Activated CD8-positive, alpha-beta memory T cell treated with anti-CD3 and anti-CD28 coated beads for 36 hours (primary cell): Measurements from ENCODE around the gene C2orf74. TPM values are rescaled to one million over a fixed set of nuclear protein-coding genes. Genes with fewer than 3 reads are reported as not detected.

Experiments
- CTCF ChIA-PET: fragments of 350-600 bp; sonication (Branson Sonifier 250); formaldehyde crosslinking; loops from one replicate; lab custom pipeline; 2021; ENCODE audit warnings: antibody characterized with exemption; lab: Charles Lee
- POLR2A ChIA-PET: fragments of 350-600 bp; sonication (Branson Sonifier 250); formaldehyde crosslinking; loops from one replicate; lab custom pipeline; 2021; ENCODE audit warnings: antibody characterized with exemption; lab: Charles Lee
- total RNA-seq, 2 experiments: library from RNA; stranded (reverse); gene quantifications; one replicate each; pipeline ENCODE4 v1.2.3, GENCODE V29; 2021

C2orf74 gene
- total RNA-seq, 2 experiments from 2014 or later, result 10.5 to 11.9 TPM

DNA sequence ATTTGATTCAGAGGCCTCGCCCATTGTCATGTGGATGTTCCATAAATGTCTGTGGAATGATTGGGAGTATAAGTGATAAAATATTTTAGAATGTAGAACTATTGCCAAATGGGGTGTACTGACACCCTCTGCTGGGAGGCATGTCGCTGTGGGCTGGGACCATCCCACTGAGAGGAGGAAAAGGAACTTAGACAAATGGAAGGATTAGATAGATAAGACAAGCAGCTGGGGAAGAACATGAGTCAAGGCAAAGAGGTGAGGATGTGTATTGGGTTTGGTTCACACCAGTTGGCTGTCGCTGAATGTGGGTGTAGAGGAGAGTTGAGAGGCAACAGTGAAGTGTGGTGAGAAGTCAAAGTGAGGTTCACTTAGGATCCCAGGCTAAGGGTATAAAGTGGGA is 4.0 kb downstream of the C2orf74 start:
- ChIA-PET POLR2A (no interaction called here), CTCF (no interaction called here)

DNA sequence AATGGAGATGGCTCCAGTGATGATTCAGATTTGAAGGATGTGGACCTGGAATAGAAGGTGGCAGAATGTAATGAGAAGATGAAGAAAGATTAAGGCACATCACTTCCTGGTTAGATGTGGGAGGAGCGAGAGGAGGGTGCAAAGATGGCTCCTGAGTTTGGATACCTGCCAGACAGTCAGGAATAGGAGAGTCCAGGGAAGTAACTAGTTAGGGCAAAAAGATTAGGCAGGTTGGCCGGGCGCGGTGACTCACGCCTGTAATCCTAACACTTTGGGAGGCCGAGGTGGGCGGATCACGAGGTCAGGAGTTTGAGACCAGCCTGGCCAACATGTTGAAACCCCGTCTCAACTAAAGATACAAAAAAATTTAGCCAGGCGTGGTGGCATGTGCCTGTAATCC is 5.6 kb downstream of the C2orf74 start:
- ChIA-PET POLR2A (no interaction called here), CTCF (interaction anchor here (0.6 kb wide), 1 partner anchor 371 kb away, joined by 3 read pairs; no protein-coding TSS in a partner anchor)

DNA sequence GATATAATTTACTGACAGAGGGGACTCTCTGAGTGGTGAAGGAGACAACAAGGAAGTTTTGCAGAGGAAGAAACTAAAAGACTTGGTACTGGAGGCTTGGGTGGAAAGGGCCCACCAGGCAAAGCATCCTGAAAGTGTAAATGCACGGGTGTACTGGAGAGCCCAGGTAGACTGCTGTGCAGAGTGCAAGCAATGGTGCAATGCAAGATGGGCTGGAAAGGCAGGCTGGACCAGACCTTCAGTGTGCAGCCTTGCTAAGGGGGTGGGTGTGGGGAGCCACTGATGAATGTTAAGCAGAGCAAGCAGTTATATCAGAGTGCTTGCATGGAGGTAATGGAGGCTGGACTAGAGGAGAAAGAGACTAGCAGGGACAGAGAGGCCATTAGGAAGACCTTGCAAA is 10.7 kb downstream of the C2orf74 start:
- POLR2A ChIA-PET, result no interaction called here
- CTCF ChIA-PET, result interaction anchor here (0.6 kb wide), 1 partner anchor 290 kb away, joined by 4 read pairs; no protein-coding TSS in a partner anchor

DNA sequence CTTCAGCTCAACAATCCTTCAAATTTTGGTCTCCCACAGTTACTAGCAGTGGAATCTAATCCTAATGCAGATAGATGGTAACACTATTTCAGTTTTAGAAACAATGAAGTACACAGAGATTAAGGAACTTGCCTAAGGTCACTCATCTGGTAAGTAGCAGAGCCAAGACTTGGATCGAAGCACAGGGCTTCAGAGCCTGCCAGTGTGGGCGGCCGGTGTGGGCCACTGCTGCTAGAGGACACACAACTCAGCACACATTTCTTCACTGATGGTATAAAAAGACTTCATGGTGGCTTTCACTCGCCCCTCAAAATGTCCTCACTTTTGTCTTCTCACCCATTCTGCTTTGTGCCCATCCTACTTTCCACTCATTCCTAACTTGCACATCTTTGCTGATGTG is 11.1 kb downstream of the C2orf74 start:
- ChIA-PET CTCF (no interaction called here), POLR2A (no interaction called here)

DNA sequence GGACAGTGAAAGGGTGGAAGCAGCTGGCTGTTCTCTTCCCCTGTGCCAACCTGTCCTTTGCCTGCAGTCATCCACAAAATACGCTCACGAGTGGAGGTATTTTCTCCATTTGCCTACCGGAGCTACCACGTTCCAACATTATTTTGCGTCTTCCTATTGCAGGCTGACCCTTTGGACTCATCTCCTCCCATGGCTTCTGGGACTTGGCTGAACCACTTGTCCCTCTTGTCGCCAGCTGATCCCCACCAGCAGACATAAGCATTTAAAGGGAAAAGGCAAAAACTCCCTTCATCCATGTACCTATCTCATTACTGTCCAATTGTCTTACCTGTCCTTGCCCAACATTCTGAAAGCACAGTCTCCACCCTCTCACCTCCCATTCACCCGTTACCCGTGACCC is 13.0 kb downstream of the C2orf74 start:
- ChIA-PET POLR2A (no interaction called here), CTCF (no interaction called here)

DNA sequence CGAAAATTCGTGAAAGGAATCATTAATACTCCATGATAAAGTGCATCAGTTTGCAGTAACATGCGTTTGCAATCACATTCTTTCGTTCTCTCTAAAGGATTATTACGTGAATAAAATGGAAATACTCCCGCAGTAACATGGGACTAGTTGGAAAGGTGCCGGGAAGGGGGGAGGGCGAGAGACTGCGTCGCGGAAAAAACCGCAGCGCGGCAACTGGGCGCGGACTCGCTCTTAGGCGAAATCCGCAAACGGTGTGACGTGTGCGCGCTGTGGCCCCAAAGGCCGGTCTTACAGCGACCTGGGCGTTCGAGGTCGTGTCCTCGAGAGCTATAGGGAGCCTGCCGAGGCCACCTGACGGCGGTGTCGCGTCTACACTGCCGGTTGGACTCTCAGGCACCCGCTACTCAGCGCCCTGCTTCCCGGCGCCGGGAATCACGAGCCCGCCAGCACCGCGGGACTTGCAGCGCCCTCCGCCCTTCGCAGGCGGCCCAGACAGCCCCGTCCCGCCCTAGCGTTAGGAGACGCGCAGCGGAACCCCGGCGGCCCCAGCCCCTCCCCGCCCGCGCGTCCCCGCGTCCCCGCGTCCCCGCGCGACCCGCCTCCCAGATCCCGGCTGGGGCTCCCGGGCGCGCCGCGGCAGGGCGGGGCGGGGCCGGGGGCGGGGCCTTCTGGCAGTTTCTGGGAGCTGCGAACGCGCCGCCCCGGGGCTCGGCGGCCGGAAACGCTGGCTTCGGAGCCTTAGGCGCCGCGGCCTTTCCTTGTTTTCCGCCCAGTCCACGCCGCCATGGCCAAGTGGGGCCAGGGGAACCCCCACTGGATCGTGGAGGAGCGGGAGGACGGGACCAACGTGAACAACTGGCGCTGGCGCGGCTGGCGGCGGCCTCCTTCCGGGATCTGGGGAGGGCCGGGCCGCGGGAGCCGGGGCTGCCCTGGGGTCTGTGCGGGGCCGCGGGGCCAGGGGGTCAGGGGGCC is 15.1 kb downstream of the C2orf74 start:
- POLR2A ChIA-PET, result interaction anchor here (0.6 to 1.4 kb wide), 4 partner anchors 15 to 361 kb away, joined by 3 to 5 read pairs (median 4); partner anchors contain the start of gene XPO1

DNA sequence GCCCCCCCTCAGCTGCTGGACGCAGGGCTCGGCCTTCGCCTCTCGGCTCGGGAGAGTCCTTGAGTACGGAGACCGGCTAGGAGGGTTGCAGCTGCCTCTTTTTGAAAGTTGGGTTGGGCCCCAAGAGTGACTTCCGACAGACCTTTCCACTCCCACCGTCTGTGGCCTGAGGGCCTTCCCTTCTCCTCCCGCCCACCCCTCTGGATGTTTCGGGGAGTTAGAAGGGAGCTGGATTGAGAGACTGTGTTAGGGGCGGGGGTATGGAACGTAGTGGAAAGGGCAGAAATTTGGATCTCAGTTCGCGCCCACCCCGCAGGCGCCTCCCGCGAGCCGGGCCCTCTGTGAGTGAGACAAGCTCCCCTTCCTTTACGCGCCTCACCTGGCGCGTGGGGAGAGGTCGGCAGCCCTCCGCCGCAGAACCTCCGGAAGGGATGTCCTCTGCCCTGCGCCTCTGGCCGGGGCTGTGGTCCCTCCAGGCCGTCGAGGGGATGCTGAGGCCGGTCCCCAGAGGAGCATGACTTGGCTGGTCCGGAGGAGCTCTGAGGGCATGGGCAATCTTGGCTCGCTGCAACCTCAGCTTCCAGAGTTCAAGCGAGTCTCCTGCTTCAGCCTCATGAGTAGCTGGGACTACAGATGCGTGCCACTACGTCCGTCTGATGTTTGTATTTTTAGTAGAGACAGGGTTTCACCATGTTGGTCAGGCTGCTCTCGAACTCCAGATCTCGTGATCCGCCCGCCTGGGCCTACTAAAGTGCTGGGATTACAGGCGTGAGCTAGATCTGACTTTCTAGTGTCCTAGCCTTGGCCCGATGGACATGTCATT is 15.9 kb downstream of the C2orf74 start:
- ChIA-PET CTCF (interaction anchor here (1.2 kb wide), 1 partner anchor 50 kb away, joined by 3 read pairs; no protein-coding TSS in a partner anchor), POLR2A (interaction anchor here (0.6 to 1.2 kb wide), 2 partner anchors 360 to 711 kb away, joined by 5 to 7 read pairs; partner anchors contain the start of gene XPO1)

More for the DNA sequence above, 15.1 kb downstream of the C2orf74 start:
- CTCF ChIA-PET, result no interaction called here

DNA sequence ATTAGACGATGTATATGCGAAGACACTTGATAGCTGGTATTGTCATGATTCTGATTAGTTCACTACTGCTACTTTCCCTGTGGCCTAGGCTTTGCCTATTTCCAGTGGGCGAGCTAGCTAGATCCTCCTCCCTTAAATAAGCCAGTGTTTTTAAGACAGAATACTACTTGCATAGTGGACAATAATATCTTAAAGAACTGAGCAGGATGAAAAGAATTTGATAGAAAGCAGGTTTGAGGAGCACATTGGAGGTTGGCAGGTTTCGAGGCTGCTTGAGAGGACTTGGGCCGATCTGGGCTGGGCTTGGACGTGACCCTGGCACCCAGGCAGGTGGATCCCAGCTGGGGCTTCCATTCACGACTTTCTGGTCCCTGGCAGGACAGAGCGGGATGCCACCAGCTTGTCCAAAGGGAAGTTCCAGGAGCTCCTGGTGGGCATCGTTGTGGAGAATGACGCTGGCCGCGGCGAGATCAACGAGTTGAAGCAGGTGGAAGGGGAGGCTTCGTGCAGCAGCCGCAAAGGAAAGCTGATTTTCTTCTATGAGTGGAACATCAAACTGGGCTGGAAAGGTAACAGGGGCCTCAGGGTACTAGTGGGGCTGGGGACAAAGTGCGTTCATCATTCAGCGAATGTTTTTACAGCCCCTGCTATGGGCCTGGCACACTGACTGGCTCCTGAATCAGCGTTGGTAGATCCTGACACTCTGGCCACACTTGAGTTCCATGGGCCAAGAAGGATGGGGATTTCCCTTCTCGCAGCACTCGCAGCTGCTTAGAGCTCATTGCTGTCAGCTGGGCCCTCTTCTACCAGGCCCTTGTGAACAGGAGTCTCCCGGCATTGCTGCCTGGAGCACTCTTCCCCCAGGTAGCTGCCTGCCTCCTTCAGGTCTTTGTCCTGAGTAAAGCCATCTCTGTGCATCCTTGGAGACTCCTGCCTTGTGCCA is 16.9 kb downstream of the C2orf74 start:
- POLR2A ChIA-PET, result no interaction called here
- CTCF ChIA-PET, result interaction anchor here (1.2 kb wide), 1 partner anchor 51 kb away, joined by 3 read pairs; no protein-coding TSS in a partner anchor

DNA sequence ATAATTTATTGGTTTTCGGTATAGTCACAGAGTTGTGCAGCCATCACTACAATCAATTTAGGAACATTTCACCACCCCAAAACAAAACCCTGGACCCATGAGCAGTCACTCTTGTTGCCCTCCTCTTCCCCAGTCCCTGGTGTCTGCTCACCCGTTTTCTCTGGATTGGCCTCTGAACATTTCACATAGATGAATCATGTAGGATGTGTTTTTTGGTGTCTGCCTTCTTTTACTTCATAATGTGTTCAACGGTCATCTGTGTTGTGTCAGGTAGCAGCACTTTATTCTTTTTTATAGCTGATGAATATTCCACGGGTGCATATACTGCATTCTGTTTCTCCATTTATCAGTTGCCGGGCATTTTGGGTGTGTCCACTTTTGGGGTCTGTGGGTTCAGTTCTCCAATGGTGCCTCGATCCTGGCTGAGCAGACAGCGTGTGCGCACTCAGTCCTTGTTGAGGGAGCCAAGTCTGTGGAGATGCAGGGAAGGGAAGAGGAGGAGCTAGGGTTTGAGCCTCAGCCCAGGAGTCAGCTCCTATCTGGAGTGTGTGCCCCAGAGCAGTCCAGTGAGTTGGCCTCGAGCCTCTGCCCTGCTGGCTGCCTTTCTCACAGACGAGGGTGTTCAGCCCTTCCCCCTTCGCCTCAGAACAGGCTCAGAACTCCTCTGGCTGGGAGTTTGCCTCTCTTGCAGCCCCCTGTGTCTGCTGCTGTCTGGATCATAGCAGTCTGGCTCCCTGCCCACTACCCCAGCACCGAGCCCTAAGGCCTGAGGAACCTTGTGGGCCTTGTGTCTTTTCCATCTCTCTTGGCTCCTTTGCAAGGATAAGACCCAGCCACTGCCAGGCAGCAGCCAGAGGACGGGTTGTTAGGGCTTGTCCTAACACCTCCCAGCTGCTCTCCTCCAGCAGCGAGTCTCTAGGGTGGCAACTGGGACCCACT is 18.0 kb downstream of the C2orf74 start:
- ChIA-PET POLR2A (interaction anchor here (0.6 kb wide), 1 partner anchor 694 kb away, joined by 3 read pairs; no protein-coding TSS in a partner anchor), CTCF (no interaction called here)

DNA sequence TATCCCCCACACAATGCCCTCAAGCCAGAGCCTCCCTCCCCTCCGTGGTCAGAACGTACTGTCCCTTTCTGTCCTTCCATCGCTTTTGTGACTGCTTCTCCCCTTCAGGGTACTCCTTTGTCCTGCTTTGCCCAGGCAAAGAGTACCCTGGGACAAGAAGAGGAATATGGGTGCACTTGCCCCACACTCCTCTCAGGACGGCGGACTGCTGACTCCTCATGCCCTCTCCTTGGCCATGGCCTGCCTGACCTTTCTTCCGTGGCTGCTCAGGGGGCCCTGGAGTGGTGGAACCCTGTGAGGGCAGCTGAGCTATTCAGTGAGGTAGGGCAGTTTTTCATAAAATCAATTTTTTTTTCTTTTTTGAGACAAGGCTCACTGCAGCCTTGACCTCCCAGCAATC is 18.7 kb downstream of the C2orf74 start:
- ChIA-PET CTCF (no interaction called here), POLR2A (interaction anchor here (0.6 kb wide), 1 partner anchor 694 kb away, joined by 3 read pairs; no protein-coding TSS in a partner anchor)

DNA sequence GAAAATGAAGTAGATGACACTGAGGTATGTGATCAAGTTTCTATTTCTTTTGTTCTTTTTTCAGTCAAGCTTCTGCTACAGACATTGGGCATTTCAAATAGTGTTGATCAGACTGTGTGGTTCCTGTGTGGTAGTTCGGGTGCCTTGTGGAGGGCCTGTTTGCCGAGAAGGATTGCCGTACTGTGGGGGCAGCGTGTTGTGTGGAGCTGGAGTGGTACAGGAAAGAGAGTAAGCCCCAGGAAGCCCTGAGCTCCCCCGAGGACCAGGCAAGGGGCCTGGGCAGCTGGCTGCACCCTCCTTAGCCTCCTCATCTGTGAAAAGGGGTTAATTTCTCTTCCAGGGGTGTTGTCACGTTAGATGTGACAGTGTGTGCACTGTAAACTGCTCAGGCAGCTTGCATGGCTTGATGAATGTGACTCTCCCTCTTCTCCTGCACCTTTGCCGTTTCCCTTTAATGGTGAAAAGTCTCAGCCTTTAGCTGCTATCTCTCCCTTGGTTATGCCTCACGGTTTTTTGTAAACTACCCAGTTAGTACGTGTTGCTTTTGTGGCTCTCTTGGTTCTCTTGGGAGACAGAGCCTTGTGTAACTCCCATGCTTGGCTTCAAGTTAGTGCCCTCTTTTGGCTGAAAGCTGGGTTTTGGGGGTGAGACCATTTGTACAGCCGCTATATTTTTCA is 19.5 kb downstream of the C2orf74 start:
- ChIA-PET CTCF (no interaction called here), POLR2A (interaction anchor here (0.5 kb wide), 1 partner anchor 286 kb away, joined by 6 read pairs; no protein-coding TSS in a partner anchor)

DNA sequence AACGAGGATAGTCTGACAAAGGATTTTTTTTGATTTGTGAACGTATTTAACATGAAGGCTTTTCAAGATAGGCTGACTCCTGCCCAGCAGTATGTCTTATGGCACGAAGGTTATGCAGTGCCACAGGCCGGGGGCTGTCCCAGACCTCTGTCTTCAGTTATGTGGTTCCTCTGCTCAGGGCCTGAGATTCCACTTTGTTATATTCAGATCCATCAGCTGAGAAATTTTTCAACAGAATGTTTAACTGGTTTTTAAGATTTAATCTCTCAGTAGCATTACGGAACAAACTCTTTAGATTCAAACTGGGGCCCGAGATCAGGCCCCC is 20.0 kb downstream of the C2orf74 start:
- CTCF ChIA-PET, result no interaction called here
- POLR2A ChIA-PET, result no interaction called here

DNA sequence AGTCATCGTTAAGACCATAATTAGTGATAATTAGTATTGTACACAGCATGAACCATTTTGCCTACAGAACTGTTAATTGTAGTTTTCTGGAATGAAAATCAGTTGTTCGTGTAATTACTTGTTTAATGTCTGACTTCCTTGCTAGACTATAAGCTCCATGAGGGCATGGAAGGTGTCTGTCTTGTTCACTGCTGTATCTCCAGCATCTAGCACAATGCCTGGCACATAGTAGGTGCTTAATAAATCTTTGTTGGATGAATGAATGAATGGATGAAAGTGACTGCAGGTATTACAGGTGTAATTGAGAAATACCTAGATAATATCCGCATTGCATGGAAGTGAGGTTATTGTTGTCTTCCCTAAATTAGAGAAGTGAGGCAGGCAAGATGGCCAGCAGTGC is 21.8 kb downstream of the C2orf74 start:
- CTCF ChIA-PET, result no interaction called here
- POLR2A ChIA-PET, result no interaction called here

DNA sequence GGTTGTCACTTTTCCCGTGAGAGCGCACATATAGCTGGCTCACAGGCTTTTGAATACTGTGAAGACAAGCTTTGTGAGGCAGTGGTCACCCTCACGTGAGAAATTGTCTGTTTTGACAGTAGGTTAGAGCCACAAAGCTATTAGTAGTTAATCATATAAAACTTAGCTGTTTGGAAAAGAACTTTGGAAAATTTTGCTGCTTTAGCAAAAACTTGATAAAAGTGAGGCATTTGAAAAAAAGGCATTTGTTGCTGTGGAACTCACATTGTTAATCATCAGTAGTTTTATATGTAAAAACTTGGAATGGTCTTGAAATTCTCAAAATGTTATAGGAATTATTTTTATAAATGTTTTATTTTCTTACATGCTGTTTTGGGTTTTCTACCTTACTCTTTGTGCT is 22.3 kb downstream of the C2orf74 start:
- ChIA-PET CTCF (no interaction called here), POLR2A (no interaction called here)

DNA sequence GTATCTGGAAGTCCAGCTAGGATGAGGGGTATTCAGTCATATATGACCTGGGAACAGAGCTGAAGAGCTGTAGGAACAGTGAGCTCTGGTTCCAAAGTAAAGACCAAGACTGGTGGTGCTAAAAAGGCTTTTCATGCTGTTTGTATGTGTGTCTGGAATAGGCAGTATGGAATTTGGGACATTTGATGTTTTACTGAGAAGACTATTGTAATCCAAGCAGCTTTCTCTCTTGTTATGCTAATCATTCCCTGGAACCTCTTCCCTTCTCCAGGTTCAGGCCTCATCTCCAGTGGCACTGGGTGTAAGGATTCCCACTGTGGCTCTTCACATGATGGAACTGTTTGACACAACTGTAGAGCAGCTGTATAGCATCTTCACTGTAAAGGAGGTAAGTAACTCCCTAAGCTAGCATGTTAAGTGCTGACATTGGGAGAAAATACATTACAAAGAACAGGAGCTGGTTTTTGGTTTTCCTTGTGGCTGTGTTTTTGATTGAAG is 23.3 kb downstream of the C2orf74 start:
- ChIA-PET POLR2A (no interaction called here), CTCF (interaction anchor here (0.5 kb wide), 1 partner anchor 344 kb away, joined by 4 read pairs; no protein-coding TSS in a partner anchor)

DNA sequence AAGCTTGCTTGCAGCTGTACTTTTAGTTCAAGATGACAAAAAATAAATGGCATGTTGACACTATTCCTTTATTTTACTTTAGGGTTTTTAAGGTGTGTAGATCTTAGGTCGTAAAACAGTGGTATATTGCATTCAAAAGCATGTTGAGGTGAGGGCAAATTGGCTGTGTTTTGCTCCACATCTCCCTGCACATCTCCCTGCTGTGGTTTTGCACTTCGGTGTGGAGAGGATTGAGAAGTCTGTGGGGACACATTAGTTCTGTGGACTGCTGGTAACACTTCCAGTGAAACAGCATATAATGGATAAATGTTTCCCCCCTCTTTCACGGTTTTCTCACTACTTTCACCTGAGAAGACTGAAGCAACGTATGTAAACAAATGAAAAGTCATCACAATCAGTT is 25.1 kb downstream of the C2orf74 start:
- POLR2A ChIA-PET, result no interaction called here
- CTCF ChIA-PET, result no interaction called here
